Cardiac septum (tissue), 1 donor: Measurements from ENCODE around the gene TREM1. TPM values are rescaled to one million over a fixed set of nuclear protein-coding genes. Genes with fewer than 3 reads are reported as not detected.
"Not testable (repeated sequence)": the region's sequence is repeated elsewhere in the genome, so short reads cannot be mapped to it uniquely, and the experiment has no call there.

Source experiments
- DNase-seq: peaks from one replicate; pipeline ENCODE4 v3.0.0-alpha.2; 2020; ENCODE audit warnings: low spot score
- intact Hi-C: fragments of 100-400 bp; cut with DNase I; formaldehyde crosslinking; loops from one replicate; pipeline ENCODE4 v1.14.0; 2022
- total RNA-seq: library from RNA; stranded (reverse); fragmentation: NEBNext Ultra II Directional; extraction: Animal tissue kit (Norgen Biotek cat#: 25700); gene quantifications from one replicate; pipeline ENCODE4 v1.2.1, GENCODE V29; 2021
- donor health status: DM: no; HTN: no; CAD: no.

The TREM1 gene
- total RNA-seq, 1 donor from 2014 or later, result 2.6 TPM

DNA sequence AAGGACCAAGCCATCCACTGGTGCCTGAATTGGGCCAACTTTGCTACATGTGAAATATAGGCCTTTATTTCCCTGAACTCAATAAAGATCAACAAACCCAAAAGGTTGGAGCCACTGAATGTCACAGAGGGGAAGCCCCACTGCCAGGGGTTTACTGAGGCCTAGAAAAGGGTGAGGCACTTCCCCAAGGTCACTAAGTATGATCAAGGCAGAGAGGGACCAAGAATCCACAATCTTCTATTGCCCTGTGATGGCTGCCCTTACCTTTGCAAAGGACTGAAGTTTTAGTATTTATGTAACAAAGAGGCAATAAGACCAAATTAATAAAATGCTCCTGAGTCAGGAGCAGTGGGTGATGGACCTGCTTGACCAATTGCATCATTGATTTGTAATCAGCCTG is 18.0 kb downstream of the TREM1 start:
- intact Hi-C loops, result no loop called here
- DNase-seq, result no peak

DNA sequence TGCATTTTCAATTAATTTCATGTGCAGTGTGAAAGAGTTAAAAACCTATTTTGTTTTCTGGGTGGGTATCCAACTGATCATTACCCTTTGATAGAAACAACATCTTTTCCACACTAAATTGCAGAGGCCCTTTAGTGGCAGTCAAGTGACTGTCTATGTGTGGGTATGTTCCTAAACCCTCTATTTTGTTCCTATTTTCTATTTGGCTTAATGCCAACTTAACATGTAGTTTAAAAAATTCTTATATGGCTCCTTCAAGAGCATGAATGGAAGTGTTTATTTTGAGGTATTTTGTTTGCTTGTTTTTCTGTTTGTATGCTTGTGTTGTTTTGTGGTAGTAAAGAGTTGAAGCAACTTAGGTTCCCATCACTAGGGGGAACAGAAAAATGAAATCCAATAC is 19.9 kb downstream of the TREM1 start:
- no peak for DNase-seq
- intact Hi-C loops, result no loop called here

DNA sequence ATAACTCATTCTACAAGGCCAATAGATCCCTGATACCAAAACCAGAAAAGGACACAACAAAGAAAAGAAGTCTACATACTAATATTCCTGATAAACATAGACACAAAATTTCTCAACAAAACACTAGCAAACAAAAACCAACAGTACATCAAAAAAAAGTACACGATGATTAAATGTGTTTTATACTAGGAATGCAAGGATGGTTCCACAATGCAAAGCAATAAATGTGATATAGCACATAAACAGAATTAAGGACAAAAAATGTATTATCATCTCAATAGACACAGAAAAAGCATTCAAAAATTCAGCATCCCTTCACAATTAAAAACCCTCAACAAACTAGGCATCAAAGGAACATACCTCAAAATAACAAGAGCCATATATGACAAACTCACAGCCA is 23.2 kb downstream of the TREM1 start:
- DNase-seq, result no peak
- intact Hi-C loops, result no loop called here

DNA sequence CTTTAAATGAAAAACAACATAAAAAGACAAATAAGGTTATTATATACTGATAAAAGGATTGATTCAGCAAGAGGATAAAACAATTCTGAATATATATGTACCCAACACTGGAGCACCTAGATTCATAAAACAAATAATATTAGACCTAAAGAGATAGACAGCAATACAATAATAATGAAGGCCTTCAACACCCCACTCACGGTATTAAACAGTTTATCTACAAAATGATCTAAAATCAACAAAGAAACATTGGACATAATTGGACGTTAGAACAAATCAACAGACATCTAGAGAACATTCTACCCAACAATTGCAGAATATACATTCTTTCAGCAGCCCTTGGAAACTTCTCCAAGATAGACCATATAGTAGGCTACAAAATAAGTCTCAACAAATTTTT is 24.1 kb downstream of the TREM1 start:
- intact Hi-C loops, result no loop called here
- no peak for DNase-seq

DNA sequence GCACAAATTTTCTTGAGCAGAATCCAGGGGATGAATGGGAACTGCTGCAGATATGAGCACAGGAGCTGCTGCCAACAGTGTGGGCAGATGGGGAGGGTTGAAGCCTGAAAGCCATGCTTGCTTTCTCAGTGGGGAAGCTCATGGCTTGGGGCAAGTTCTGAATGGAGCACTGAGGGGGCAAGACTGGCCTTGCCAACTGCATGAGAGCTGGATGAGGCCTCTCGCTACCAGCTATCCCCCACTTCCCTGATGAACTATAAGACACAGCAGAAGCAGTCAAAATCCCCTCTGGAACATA is 28.3 kb downstream of the TREM1 start:
- DNase-seq, result no peak
- intact Hi-C loops, result no loop called here

DNA sequence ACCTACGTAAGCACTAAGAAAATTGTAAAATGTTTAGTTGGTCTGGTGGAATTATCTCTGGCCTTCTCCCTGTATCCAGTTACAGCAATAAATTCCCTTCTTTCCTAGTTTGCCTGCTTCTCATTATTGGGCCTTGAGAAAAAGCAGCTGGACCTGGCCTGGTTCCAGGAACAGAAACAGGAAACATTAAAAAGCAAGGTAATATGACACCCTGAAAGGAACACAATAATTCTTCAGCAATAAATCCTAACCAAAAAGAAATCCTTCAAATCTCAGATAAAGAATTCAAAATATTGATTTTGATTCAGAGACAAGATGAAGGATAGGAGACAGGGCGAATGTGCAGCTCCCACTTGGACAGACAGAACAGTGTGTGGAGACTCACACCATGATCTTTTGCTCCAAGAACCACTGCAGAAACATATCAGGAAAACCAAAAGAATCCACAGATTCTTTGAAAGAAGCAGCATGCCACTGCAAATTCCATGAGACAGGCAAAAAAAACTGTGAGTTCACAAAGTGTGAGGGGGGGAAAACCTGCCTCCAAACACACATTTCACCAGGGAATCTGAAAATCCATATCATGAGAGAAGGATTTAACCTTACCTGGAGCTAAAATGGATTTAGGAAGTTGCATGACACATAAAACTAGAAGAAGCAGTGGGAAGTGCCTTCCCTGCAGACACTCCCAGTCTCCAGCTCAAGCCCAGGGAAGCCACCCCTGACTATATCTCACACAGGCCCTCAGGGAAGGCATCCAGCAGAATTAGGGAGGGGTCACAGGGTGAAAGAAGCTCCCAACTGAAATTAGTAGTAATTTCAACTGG is 28.9 kb downstream of the TREM1 start:
- intact Hi-C loops, result no loop called here
- no peak for DNase-seq

DNA sequence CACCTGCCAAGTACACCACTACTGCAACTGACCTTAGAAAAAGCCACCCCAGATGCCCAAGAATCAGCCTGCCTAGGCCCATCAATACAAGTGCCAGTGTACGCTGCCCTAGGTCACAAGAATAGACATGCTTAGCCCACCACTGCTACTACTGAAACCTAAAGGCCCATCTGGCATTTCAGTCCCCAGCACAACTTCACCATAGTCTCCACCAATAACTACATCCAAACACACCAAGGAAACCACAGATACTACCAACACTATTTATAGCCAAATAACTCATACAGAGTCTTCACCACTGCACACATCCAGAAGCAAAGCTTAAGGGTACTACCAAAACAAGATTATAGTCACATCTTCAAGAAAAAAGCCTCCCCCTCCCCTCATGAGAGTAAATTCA is 30.1 kb downstream of the TREM1 start:
- intact Hi-C loops, result no loop called here

DNA sequence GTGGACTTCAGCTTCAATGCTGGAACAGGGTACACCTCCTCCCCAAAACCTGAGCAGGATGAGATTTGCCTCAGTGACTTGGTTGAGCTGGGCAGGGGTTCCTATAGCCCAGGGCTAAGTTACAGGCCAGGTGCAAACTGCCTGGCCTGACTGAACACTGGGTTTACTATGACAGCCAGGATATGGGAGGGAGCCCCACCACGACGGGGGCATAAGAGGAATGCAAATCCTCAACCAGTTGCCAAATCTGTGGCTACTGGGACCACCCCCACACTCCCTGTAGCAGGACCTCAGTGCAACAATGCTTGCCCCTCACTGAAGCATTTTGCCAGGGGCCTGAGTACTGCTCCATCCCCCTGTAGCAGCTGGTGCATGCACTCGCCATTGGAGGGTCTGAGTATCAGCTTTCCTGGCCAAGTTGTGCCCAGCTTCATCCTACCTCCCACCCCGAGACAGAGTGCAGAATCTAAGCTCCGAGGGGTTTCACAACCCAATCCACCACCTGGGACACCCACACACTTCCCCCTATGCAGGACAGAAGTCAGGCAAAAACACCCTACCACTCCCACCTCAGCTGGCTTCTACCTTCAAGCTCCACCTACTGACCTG is 30.7 kb downstream of the TREM1 start:
- no peak for DNase-seq
- intact Hi-C loops, result no loop called here

More for the DNA sequence above, 30.1 kb downstream of the TREM1 start:
- no peak for DNase-seq

DNA sequence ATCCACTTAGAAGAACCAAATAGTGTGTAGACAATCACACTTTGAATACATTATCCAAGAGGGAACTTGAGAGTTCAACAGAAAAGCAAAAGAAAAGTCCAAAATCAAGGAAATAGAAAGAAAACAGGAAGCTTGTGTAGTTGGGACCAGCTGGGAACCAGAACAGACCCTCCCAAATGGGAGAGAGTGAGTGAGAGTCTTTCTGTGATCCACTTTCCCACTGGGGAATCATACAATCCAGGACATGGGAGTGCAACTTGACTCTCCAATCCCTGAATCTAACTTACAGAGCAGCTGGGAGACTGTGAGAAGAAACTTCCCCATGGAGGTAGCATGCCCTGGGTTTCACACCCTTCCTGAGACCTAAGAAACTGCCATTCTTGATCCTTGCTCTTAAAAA is 31.4 kb downstream of the TREM1 start:
- intact Hi-C loops, result no loop called here
- DNase-seq, result no peak

DNA sequence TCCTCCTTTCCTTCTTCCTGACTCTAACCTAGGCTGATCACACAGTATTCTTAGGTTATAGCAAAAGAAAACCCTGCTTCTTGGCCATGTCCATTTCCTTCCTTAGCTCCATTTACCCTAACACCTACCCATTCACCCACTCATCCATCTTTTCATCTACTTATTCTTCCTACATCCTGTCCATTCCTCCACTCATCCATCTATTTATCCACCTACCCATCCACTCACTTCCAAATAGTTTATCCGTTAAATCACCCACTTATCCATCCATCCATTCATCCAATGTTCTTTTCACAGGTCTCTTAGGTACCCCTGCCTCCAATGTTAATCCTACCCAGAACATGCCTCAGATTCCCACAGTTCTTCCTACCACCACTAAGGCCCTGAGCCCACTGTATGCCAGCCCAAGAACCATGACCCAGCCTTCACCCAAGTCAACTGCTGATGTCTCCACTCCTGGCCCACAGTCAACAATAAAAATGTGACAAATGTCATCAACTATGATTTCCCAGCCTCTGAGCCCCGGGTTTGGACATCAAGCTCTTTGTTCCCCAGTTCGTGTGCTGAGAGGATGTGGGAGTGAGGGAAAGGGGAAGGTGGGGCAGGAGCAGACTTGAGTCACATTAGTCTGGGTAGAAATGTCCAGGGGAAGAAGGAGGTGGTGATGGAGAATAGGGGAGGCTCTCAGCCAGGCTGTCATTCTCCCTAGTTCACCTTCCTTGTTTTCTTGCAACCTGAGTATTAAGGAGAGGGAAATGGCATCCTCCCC is 33.9 kb downstream of the TREM1 start:
- DNase-seq, result no peak
- intact Hi-C loops, result no loop called here

DNA sequence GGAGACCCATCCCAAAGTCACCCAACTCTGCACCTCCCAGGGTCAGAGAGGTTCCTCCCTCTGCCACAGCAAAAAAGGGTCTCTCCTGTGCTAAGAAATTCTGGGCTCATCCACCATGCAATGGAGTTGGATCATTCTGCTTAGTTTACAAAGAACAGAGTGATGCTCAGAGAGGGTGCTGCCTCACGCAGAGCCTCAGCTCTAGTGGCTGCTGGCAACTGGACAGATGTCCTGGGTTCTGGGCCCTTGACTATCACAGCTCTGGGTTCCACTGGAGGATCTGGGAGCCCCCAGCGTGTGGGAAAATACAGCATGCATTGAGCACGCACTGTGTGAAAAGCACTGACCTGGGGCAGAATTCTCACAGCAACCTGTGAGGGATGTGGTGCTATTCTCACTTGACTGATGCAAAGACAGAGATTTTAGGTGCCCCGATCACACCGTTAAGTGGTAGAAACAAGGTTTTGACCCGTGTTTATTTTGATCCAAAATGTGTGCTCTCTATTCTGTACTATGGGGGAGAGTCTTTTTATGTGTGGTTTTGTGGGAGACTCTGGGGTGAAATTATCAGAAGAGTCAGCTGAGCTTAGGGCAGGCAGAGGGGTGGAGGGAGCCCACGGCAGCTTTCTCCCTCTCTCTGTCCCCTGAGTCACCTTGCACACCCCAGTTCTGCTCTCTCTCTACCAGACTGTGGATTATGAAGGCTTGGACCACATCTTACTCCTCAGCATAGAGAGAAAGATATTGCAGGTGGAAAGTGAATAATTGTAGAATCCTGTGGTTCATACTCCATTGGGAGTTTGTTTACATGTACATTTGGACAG is 38.4 kb downstream of the TREM1 start:
- DNase-seq, result no peak
- intact Hi-C loops, result no loop called here

DNA sequence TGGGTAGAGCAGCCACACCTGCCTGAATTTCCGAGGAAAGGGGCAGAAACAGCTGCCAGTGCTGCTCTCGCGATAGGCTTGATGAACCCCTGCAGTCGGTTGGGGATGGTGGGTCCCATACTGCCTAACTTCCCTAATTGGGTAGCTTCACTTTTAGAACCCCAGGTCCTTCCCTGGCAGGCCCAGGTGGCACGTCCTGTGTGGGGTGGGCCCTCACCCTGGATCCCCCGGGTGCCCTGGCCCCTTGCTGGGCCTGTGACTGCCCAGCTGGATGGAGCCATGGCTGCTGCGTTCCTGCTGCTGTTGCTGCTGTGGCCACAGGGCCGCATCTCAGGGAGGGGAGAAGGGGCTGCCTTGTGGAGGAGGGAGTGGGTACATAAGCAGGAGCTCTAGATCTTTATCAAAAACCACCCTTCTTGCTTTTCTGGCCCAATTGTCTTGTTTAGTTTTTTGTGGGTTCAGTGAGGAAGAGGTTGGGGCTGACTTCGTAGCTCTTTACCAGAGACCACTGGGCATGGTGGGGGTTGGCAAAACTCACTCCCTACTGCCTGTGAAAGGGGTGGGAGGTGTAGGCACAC is 39.1 kb downstream of the TREM1 start:
- intact Hi-C loops, result no loop called here
- no peak for DNase-seq

DNA sequence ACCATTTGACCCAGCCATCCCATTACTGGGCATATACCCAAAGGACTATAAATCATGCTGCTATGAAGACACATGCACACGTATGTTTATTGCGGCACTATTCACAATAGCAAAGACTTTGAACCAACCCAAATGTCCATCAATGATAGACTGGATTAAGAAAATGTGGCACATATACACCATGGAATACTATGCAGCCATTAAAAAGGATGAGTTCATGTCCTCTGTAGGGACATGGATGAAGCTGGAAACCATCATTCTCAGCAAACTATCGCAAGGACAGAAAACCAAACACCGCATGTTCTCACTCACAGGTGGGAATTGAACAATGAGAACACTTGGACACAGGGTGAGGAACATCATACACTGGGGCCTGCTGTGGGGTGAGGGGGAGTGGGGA is 40.0 kb downstream of the TREM1 start:
- intact Hi-C loops, DNase-seq: not testable (repeated sequence)

DNA sequence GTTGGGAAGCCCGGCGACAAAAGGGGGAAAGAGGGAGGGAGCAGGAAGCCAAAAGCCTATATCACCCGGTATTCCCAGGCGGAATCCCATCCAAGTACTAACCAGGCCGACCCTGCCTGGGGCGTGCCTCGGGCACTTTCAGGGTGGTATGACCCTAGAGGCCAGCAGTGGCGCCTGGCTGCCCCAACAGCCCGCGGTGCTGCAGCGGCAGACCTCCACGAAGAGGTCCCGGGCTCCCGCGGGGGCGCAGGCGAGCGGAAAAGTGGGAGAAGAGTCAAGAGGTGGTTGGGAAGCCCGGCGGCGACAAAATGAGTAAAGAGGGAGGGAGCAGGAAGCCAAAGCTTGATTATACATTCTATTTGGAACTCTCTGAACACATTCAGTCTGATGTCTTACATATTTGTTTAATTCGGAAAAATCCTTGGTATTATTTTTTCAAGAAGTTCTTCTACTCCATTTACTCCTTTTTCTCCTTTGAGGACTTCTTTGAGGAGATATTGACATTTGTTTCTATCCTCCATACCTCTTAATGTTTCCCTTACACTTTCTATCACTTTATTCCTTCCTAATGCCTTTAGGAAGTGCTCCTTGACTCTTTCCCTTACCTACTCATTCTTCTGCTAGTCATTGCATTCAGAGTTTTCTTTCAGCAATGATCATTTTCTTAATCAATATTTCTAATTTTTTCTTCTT is 46.9 kb downstream of the TREM1 start:
- intact Hi-C loops, result no loop called here
- DNase-seq, result no peak

DNA sequence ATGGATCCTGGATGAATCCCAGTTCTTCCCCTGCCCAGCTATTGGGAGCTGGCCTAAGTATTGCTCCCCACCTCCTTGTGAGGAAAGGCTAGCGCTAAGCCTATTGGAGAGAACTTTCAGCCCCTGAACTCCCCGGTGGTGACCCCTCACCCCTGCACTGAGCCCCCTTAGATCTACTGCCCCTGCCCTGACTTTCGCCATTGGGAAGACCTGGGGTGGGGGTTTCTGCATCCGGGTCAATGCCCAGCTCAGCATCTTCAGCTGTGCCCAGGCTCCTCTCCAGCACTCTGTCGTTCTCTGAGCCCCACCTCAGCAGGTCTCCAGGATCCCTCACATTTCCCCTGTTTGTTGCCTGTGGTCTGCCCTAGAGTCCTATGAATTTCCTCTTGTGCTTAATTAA is 49.4 kb downstream of the TREM1 start:
- intact Hi-C loops, result no loop called here
- DNase-seq, result no peak

DNA sequence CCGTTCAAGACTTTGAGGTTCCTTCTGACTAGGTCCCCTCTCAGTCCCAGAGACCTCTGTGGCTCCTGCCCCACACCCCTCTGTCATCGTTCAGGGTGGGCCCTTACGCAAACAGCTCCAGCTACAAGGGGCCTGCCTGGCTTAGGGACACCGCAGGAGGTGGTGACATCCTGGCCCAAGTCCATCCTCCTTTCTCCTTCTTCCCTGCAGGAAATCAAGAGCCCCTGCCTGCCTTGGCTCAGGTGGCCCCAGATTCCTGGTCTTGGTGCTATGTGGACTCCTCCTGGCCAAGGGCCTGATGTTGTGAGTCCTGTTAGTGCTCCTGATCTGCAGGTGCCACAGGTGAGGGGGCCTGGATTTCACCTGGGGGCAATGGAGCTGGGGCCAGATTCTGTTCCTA is 50.2 kb downstream of the TREM1 start:
- no peak for DNase-seq
- intact Hi-C loops, result no loop called here

DNA sequence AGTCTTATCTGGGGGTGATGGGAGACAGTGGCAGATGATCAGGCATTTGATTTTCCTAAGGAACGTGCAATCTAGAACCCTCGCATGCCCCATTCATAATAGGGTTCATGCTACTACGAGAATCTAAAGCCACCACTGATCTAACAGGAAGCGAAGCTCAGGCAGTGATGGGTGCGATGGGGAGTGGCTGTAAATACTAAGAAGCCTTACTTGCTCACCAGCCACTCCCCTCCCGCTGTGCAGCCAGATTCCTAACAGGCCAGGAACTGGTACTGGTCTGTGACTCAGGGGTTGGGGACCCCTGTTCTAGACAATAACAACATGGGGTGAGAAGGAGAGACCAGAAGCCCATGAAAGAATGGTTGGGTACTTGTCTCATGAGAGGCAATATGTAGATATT is 53.8 kb downstream of the TREM1 start:
- intact Hi-C loops, result no loop called here
- no peak for DNase-seq

DNA sequence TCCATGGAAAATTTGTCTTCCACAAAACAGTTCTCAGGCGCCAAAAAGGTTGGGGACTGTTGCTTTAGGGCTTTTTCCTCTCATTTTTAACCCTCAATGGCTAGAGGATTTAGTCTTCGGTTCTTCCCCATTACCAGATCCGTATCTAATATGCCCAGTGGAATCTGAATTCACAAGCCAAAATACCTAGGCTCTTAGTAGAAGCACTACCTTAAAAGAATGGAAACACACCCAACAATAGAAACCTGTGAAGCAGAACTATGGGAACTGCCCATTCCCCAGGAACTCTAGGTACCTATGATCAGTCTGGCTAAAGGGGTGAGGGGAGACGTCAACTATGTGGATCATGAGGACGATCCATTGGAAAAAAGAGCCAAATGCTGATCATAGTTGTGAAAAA is 55.2 kb downstream of the TREM1 start:
- intact Hi-C loops, result no loop called here
- DNase-seq, result no peak

DNA sequence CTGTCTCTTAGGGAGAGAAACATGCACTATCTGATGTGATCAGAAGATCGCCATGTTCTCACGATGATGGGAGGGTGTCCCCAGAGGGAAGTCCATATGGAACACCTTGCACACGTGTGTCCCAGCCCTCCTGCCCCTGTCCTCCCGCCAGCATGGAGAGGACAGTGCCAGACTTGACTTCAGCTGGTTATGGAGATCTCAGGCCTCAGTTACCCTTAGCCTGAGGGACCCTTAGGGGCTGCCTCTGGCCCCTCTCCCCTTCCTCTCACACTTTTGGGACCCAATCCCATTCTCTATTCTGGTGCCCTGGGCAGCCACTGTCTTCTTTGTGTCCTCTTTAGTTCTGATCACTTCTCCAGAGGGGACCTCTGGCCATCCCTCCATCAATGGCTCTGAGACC is 56.8 kb downstream of the TREM1 start:
- DNase-seq, result no peak
- intact Hi-C loops, result no loop called here
